HG03066 (cell line): ENCODE results near the gene SLC6A17.

Experiments used
- ATAC-seq: cut with Tn5 transposase; IDR thresholded peaks from one replicate; pipeline ENCODE4 v1.9.1; 2021; ENCODE audit warnings: low read depth; ENCODE audit not compliant: unreplicated experiment

SLC6A17 gene

GRCh38 chr1:110215621-110216515, 65.6 kb downstream of the SLC6A17 start:
- no peak for ATAC-seq

- no peak for ATAC-seq
Observed at GRCh38 chr1:110216844-110217444, 66.7 kb downstream of the SLC6A17 start.

- no peak for ATAC-seq
Observed at GRCh38 chr1:110218137-110218536, 67.8 kb downstream of the SLC6A17 start.

- ATAC-seq: no peak
Observed at GRCh38 chr1:110218739-110219138, 68.4 kb downstream of the SLC6A17 start.

GRCh38 chr1:110220324-110220723, 70.0 kb downstream of the SLC6A17 start:
- no peak for ATAC-seq

GRCh38 chr1:110221119-110221518, 70.8 kb downstream of the SLC6A17 start:
- no peak for ATAC-seq

GRCh38 chr1:110223127-110223526, 72.8 kb downstream of the SLC6A17 start:
- ATAC-seq: no peak

- ATAC-seq: no peak
Observed at GRCh38 chr1:110223581-110223980, 73.3 kb downstream of the SLC6A17 start.

- ATAC-seq: no peak
Observed at GRCh38 chr1:110224240-110224995, 74.1 kb downstream of the SLC6A17 start.

- no peak for ATAC-seq
Observed at GRCh38 chr1:110225212-110225611, 74.9 kb downstream of the SLC6A17 start.

GRCh38 chr1:110225756-110226404, 75.6 kb downstream of the SLC6A17 start:
- no peak for ATAC-seq

GRCh38 chr1:110227774-110228173, 77.5 kb downstream of the SLC6A17 start:
- ATAC-seq: no peak

- ATAC-seq: no peak
Observed at GRCh38 chr1:110228381-110228780, 78.1 kb downstream of the SLC6A17 start.

GRCh38 chr1:110228869-110229268, 78.6 kb downstream of the SLC6A17 start:
- ATAC-seq: no peak

GRCh38 chr1:110229348-110230001, 79.2 kb downstream of the SLC6A17 start:
- no peak for ATAC-seq

- no peak for ATAC-seq
Observed at GRCh38 chr1:110230381-110231199, 80.3 kb downstream of the SLC6A17 start.

- ATAC-seq: no peak
Observed at GRCh38 chr1:110233861-110234260, 83.6 kb downstream of the SLC6A17 start.

GRCh38 chr1:110234691-110235090, 84.4 kb downstream of the SLC6A17 start:
- ATAC-seq: no peak

GRCh38 chr1:110235181-110235833, 85.0 kb downstream of the SLC6A17 start:
- ATAC-seq: no peak
